T-helper 22 cell (primary cell): ENCODE measurements around the gene DNAI4.
"Not testable (repeated sequence)": the region's sequence is repeated elsewhere in the genome, so short reads cannot be mapped to it uniquely, and the experiment has no call there.

Experiments
- DNase-seq: peaks from one replicate; pipeline ENCODE4 v3.0.0-alpha.2; 2020; ENCODE audit warnings: low read depth

The DNAI4 gene

GRCh38 chr1:66833112-66833511 lies 91.5 kb downstream of the DNAI4 start:
- no peak for DNase-seq

- no peak for DNase-seq
Observed at GRCh38 chr1:66831529-66832239, 93.0 kb downstream of the DNAI4 start.

- no peak for DNase-seq
Observed at GRCh38 chr1:66824771-66825170, 99.9 kb downstream of the DNAI4 start.

- DNase-seq, result no peak
Observed at GRCh38 chr1:66809736-66810326, 114.8 kb downstream of the DNAI4 start.

- DNase-seq, result no peak
Observed at GRCh38 chr1:66809245-66809644, 115.4 kb downstream of the DNAI4 start.

- DNase-seq, result not testable (repeated sequence)
Observed at GRCh38 chr1:66795839-66796238, 128.8 kb downstream of the DNAI4 start.

- DNase-seq, result no peak
Observed at GRCh38 chr1:66791621-66792610, 132.7 kb downstream of the DNAI4 start.

GRCh38 chr1:66788231-66788939 lies 136.3 kb downstream of the DNAI4 start:
- no peak for DNase-seq

GRCh38 chr1:66787641-66788040 lies 137.0 kb downstream of the DNAI4 start:
- no peak for DNase-seq

GRCh38 chr1:66785800-66786199 lies 138.9 kb downstream of the DNAI4 start:
- DNase-seq, result not testable (repeated sequence)

GRCh38 chr1:66779475-66780078 lies 145.1 kb downstream of the DNAI4 start:
- no peak for DNase-seq

- no peak for DNase-seq
Observed at GRCh38 chr1:66778969-66779368, 145.7 kb downstream of the DNAI4 start.

GRCh38 chr1:66778266-66778665 lies 146.4 kb downstream of the DNAI4 start:
- no peak for DNase-seq

- DNase-seq, result no peak
Observed at GRCh38 chr1:66777831-66778230, 146.8 kb downstream of the DNAI4 start.

- no peak for DNase-seq
Observed at GRCh38 chr1:66775646-66776045, 149.0 kb downstream of the DNAI4 start.

- no peak for DNase-seq
Observed at GRCh38 chr1:66774438-66774837, 150.2 kb downstream of the DNAI4 start.

- no peak for DNase-seq
Observed at GRCh38 chr1:66773227-66773626, 151.4 kb downstream of the DNAI4 start.

GRCh38 chr1:66770694-66771093 lies 154.0 kb downstream of the DNAI4 start:
- no peak for DNase-seq

- DNase-seq, result no peak
Observed at GRCh38 chr1:66770240-66770639, 154.4 kb downstream of the DNAI4 start.

GRCh38 chr1:66769512-66770229 lies 155.0 kb downstream of the DNAI4 start:
- DNase-seq, result no peak

- no peak for DNase-seq
Observed at GRCh38 chr1:66768965-66769364, 155.7 kb downstream of the DNAI4 start.
